Activated CD4-positive, alpha-beta T cell treated with anti-CD3 and anti-CD28 coated beads, Interleukin-2, amount 50 U/mL, for 1 hour (primary cell): ENCODE data around the gene PGBD5.

Experiments
- DNase-seq: peaks from one replicate; pipeline ENCODE4 v3.0.0-alpha.2; 2020

Gene PGBD5

DNA sequence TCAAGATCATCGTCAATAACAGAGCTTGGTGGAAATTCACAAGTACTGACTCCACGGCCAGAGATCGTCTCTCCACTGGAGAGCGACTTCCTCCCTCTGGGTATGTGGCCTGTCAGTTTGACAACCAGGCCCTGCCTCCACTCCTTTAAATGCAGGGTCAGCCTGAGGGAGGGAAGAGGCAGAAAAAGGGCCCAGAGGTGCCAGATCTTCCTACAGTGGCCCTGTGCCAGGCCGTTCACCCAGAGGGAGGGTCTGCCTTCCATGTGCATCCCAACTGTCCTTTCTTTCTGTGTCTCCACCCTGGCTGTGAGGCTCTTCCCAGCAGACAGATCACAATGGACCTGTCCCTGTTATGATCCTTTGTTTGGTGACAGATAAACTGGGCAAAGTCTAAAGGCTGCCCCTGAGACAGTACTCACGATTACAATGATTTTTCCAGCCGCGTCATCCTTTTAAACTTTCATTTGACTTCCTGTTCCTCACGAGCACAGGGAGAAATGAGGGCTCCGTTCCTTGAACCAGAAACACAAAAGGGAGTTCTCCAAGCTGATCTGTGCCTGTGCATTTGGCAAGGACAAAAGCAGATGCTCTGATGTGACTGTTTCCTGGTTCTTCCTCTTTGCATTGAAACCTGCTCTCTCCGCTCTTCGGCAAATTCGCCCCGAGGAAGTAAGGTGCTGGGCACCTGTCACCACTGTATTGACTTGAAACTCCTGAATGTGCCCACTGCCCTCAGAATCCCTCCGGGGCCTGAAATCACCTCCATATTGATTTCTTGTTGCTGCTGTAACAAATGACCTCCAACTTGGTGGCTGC, 126.7 kb downstream of the PGBD5 start:
- DNase-seq: no peak

DNA sequence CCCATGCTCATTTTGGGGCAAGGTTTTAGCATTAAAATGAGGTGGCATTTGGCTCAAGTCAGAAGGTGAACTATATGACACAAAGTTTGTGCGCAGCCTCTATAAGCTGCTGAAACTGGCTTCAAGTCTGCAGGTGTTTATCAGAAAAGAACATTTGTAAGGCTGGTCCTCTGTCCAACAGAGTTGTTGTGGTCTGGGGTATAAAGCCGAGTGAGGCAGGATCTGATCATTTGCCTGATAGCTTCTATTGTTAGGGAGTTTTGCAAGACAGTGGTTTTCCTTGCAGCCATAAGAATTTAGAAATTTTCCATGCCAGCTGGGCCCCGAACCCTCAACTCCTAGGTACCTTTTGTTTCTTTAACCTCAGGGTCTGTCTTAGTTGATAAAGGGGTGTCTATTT, 130.8 kb downstream of the PGBD5 start:
- no peak for DNase-seq

DNA sequence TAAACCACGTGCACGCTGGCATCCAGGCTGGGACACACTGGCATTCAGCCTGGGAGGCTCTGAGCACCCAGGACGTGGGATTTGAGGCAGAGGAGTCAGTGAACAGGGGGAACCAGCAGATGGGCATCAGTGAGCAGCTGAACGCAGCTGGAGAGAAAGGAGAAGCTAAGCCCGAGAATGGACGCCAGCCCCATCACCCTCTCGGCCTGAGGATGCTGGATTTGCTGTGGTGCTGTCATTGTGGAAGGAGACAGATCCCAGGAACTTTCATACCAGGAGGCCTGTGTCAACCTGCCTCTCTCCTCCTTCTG, 132.8 kb downstream of the PGBD5 start:
- DNase-seq: no peak

DNA sequence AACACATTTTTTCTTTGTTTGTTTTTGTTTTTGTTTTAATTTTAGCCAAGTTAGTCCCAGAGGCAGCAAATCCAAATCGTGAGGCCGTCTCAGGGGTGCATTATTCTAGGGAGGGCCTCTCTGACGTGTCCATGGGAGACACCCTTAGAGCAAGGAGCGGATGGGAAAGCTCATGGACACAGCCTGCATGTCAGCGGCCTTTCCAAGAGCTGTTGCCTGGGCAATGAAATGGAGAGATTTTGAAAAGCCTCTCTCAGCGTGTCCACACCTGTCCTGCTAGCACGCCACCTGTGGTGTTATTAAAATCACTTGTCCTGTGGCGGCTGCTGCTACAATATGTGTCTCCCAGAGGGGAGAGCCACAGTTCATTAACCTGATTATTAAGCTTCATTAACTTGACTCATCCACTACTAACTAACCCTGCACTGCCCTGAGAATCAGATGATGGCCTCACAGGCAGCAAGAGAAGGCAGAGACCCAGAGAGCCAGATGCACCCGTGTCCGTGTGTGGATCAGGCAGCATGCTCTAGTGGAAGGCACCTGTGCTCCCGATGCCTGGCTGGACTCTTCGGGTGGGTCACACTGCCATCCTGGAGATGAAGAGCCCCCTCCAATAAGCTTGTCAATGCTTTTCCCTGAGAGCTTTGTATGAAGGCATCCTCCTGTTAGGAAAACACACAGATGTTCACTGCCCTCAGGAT, 133.3 kb downstream of the PGBD5 start:
- DNase-seq: no peak

DNA sequence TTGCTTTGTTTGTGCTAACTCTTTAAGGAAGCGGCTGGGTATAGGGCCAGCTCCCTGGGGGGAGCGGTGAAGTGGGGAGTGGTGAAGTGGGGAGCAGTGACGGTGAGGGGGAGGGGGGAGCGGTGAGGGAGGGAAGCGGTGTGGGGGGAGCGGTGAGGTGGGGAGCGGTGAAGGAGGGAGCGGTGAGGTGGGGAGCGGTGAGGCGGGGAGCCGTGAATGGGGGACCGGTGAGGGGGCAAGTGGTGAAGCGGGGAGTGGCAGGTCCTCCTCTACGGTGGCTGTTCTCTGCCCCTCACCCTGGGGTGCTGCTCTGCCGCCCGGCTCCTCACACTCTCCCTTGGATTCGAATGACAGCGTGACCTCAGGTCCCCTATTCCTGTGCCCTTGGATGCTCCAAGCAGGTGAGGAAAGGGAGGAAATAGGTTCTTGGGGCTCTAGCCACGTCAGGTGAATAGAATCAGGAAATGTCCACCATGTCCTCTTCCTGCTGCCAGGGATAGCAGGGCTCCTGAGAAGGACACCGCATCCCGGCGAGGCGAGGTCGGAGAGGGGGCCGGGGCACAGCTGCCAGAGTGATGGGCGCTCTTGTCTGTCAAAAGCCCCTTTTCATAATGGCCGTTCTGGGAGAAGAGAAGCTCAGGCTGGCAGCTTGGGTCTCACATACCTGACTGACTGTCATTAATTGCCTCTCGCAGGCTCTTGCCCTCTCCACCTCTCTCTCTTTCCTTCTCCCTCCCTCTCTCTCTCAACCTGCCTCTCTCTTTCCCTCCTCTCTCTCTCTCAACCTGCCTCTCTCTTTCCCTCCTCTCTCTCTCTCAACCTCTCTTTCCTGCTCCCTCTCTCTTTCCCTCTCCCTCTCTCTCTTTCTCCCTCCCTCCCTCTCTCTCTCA, 134.2 kb downstream of the PGBD5 start:
- no peak for DNase-seq

DNA sequence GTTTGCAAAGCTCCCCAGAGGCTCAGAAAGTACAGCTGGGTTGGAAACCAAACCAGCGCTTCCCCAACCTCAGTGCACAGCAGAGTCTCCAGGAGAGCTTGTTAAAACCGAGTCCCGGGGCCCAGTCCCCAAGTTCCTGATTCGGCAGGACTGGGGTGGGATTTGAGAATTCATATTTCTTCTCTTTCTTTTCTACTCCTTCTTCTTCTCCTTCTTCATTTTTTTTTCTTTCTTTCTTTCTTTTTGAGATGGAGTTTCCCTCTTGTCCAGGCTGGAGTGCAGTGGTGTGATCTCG, 136.8 kb downstream of the PGBD5 start:
- no peak for DNase-seq

DNA sequence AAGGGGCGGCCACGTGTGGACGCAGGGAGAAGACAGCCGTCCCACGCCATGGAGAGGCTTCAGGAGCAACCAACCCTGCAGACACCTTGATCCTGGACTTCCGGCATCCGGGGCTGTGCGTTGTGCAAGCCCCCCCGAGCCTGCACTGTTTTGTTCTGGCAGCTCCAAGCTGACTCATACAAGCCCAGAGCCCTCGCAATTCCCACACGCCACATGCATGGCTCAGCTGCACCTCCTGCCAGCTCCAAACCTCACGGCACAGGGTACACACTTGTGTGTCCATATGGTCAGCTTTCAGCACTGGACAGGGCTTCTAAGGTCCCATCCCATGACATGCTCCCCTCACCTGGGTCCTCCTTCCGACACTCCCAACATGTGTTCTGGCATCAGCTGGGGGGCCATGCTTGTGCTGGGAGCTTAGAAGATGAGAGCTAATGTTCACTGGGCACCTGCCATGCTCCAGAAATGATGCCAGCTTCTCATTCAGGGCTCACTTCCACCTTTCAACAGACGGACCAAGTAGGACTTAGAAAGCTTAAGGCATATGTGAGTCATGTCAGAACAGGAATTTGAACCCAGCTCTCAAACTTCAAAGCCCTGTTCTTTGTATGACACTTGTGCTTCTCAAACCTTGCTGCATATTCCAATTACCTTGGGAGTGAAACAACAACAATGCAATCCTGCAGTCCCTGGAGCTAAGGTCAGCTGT, 137.3 kb downstream of the PGBD5 start:
- DNase-seq: no peak

DNA sequence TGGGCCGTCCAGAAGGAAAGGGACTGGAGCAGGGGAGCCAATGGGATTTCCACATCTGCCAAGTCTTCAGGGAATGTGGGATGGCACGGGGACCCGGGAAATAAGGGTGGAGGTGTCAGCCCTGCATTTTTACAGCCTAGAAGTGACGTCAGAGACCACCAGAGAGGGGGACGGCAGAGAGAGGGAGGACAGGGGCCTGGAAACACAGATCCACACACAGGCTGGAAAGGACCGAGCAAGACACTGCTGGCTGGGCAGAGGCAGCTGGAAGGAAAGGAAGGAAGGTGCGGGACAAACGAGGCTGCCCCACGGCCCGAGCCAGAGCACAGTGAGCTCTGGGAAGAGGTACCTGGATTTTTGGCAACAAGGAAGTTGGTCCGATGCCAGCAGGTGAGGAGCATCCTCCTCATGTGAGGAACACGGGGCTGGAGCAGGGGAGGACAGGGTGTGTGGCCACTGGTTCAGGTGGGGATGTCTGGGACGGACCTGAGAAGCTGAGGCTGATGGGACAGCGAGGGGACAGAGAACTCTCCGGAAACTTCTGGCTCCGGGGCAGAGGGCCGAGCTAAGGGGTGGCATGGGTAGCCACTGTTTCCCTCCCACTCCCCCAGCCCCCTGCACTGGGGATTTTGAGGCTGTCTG, 138.3 kb downstream of the PGBD5 start:
- DNase-seq: no peak

DNA sequence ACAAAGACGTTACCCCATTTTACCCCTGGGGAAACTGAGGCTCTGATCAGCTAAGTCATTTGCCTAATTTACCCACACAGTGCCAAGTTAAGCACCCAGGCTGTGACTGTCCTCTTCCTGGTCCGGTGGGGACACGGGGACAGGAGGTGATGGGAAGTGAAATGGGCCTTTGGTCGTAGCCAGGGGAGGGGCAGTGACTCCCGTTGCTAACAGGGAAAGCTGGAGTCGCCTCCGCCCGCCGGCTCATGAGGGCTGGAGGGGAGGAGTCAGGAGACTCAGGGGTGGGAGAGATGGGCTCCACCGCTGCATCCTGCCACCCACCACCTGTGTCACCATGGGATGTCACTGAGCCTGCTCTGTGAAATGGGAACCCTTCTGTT, 139.3 kb downstream of the PGBD5 start:
- DNase-seq: no peak

DNA sequence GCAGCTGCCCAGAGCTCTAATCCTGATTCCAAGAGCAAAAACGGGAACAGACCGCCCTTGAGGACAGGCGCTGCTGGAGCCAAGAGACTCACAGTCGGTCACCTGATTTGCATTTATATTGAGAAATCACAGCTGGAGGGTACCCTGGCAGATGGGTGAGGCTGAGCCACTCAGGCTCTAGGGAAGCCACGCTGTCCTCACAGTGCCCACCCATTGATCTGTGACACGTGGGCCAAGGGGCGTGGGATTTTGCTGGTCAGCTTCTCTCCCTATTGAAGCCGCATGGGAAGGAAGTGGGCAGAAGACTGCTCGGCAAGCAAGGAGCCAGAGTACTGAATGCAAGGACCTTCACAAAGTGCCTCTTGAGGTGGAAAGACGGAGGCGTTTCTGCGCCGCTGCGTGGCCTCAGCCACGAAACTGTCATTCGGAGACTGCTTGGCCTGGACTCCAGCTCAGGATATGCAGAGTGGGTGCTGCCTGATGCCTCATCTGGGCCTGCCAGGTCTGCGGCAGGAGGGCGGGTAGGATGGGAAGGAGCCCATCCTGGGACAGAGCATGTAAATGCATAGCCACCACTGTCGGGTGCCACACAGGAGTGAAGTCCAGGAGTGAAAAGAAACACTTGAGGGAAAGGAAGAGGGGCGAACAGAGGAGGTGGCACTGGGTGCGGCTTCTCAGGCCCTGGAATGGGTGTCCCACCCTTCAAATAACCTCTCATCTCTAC, 139.8 kb downstream of the PGBD5 start:
- no peak for DNase-seq

DNA sequence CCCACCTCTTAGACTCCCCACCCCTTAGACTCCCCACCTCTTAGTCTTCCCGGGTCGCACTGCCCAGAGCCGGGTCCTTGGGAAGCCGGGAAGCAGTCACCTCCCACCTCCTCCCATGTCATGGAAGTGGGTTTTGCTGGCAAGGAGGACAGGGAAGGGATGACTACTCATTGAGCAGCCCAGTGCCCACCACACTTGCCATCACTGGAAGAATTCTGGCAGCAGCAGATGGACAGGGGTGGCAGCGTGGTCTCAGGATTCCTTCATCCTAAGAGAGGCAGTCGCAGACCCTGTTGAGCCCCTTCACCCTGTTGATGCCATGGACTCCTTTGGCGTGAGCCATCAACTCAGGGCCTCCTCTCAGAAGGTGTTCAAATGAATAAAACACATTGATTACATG, 140.8 kb downstream of the PGBD5 start:
- no peak for DNase-seq

DNA sequence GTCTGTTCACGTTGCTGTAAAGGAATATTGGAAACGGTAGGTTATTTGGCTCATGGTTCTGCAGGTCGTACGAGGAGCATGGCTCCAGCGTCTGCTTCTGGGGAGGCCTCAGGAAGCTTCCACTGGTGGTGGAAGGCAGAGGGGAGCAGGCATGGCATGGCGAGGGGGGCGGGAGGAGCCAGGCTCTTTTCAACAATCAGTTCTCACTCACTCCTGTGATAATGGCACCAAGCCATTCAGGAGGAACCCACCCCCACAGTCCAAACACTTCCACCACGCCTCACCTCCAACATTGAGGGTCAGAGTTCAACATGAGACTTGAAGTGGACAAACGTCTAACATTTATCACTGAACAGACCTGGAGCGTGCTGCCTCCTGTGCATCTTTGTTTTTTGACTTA, 141.2 kb downstream of the PGBD5 start:
- no peak for DNase-seq

DNA sequence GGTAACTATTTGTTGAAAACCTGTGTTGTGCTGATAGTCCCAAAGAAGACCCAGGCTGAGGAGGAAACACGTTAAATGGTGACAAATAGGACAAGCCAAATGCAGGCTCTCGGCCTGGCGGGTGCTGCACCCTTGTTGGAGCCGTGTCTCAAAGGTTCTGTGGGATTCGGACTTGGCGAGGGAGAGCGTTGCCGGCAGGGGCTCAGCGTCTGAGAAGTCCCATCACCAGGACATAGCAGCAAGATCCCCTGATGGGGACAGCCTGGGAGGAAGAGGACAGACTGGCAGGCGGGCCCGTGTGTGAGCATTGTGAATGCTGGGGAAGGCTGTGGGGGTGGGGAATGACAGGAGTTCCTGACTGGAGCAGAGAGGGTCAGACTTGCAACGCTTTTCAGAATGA, 142.5 kb downstream of the PGBD5 start:
- DNase-seq: no peak

DNA sequence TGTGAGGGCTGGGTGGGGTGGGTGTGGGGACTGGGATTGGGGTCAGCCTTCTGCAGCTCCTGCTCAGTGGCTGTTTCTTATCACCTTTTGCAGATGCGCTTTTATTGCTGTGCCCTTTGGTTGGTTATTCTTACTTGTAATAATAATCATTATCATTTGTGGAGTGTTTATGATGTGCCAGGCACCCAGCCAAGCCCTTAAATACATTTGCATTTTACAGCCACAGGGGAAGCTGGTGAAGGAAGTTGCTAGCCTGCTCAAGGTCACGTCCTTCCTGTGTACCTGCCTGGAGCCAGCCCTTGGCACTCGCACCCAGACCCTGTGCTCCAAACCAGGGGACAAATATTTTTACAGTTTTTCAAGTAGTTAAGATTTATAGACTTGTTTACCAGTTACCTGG, 144.0 kb downstream of the PGBD5 start:
- no peak for DNase-seq

DNA sequence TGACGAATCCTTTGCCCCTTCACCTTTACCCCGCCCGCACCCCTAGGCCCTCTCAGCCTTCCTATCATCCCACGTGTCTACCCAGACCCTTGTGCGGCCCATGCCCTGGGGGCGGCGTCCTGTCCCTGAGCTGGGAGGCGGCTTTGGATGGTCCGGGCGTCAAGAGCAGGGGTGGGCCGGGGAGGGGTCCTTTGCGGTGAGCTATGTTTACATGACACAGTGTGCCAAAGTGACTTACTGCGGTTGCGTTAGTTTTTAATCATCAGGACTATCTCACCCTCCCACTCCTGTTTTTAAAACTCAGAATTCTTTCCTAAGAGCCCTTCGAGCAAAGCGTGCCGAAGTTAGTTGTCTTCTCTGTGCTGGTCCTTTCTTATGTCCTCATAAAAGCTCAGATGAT, 144.6 kb downstream of the PGBD5 start:
- DNase-seq: no peak

DNA sequence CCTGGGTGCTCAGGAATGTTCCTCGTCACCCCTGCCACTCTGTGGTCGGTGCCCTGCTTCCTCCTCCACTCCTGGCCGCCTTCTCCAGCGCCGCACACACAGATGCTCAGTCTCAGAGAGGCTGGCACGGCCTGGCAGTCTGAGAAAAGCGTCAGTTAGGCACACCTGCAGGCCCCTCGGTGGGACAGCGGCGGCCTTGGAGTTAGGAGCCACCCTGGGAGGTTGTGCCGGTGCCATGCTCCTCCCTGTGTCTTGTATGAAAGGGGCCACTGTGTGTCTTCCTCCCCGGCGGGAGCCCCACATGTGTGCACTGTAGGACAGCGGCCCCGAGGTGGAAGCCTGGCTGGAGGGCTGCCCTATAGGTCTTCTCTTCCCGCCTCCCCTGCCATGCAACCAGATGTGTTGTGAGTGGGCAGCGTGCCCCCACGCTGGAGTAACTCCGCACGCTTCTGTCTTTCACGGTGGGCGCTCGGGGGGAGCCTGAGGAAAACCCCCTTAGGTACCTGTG, 145.2 kb downstream of the PGBD5 start:
- DNase-seq: no peak

DNA sequence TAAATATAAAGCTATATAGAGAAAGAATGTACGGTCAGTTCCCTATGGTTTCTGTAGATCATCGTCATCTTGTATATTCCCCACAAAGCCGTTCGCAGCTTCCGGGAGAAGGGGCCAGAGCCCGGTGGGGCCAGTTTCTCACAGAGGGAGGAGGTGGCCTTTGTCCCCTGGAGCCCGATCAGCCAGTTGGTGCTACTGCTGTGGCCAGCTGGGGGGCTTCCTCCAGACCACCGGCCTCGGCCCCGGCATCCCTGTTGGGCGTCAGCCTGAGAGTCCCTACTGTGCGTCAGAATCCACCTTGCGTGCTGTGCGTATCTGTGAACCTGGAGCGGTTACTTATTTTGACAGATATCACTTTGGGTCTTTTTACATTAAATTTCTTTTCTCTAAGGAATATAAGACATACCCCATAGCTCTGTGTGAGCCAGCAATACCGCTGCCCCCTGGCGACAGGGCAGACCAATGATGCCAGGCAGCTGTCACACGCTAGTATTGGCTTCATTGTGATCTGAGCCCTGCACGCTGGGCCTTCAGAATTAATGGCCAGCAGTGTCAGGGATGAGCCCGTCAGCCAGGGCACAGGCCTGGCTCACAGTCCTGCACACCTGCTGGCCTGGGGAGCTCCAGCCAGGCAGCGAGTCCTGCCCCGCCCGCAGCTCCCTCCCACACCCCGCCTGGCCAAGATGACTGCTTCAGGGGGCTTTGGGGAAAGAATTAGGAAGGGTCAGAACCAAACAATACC, 145.9 kb downstream of the PGBD5 start:
- no peak for DNase-seq

DNA sequence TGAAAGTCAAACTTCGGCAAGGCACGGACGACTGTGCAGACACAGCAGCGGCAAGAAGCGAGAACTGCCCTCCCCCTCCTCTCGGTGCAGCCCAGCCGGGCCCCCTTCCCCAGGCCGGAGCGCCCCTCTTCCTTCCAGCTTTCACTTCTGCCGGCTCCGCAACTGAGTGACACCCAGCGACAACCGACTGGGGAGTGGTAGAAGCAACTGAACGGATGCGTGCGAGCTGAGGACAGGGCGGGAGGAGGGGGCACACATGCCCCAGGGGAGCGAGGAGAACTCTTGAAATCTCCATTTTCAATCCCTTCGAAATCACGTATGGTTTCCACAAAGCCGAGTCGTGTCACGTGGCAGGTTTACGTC, 146.6 kb downstream of the PGBD5 start:
- no peak for DNase-seq

DNA sequence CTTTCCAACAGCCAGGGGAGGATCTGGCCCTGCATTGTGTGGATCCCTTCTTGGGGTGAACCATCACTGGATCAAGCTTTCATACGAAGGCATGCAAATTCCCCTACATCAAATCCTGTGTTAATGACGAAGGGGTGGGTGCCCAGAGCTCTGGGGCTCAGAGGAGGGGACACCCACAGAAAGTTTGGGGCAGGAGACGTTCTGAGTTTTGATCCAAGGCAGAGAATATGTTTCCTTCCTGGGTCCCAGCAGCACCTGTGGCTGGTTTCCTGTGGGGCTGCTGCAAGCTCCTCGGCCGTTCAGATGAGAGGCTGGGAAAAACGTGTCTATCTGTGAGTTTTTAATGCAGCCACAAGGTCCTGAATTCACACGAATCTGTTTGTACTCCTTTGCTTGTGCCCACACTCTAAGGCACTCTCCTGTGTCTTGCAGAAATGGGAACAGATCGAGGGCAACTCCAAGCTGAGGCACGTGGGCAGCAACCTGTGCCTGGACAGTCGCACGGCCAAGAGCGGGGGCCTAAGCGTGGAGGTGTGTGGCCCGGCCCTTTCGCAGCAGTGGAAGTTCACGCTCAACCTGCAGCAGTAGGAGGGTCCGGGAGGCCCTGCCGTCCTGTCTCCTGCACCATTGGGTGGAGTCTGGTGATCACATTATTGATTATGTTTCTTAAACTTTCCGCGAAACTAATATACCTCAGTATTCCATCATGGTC, 147.1 kb downstream of the PGBD5 start:
- no peak for DNase-seq

DNA sequence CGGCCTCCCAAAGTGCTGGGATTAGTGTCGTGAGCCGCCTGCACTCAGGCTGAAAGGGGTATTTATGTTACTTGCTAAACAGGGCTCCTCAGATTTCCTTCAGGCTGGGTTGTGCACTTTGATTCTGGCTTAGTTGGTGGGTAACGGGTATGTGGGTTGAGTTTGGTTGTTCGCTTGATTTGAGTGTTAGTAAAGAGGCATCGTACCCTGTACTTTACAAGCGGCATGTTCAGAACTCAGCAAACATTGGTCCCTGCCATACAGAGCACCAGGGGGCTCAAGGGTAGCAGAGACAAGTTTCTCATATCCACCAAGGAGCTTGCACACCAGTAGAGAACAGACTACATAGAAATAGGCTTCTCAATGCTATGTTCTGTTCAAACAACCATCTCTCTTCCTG, 147.8 kb downstream of the PGBD5 start:
- DNase-seq: no peak
